ENCODE measurements around the gene ERCC2. TPM values are rescaled to one million over a fixed set of nuclear protein-coding genes. Genes with fewer than 3 reads are reported as not detected.
"Not testable (repeated sequence)": the region's sequence is repeated elsewhere in the genome, so short reads cannot be mapped to it uniquely, and the experiment has no call there.

Gene ERCC2
- total RNA-seq, 1 donor, result 4.2 TPM

- H3K4me1 ChIP-seq (ENCODE audit: insufficient read depth, low read length), result no peaks in the 10 kb centered on the region
- no peak overlapping the region for H3K4me3 ChIP-seq (ENCODE audit: low read length)
- H3K9me3 ChIP-seq (ENCODE audit: low read depth, low read length), result no peaks in the 10 kb centered on the region
- no peaks in the 10 kb centered on the region for H3K27me3 ChIP-seq (ENCODE audit: insufficient read depth, low read length)
These were observed 55.1 kb downstream of the ERCC2 start for GRCh38 chr19:45315304-45315703.

GRCh38 chr19:45314708-45315245 is 55.6 kb downstream of the ERCC2 start:
- Histone ChIP-seq H3K4me1 (ENCODE audit: insufficient read depth, low read length) (no peaks in the 10 kb centered on the region), H3K27me3 (ENCODE audit: insufficient read depth, low read length) (no peaks in the 10 kb centered on the region), H3K4me3 (ENCODE audit: low read length) (no peak overlapping the region), H3K9me3 (ENCODE audit: low read depth, low read length) (no peaks in the 10 kb centered on the region)

- H3K27me3 ChIP-seq (ENCODE audit: insufficient read depth, low read length); H3K4me3 ChIP-seq (ENCODE audit: low read length); H3K9me3 ChIP-seq (ENCODE audit: low read depth, low read length); H3K4me1 ChIP-seq (ENCODE audit: insufficient read depth, low read length): not testable (repeated sequence)
These were observed 58.1 kb downstream of the ERCC2 start for GRCh38 chr19:45312285-45312684.

- Histone ChIP-seq H3K4me1 (ENCODE audit: insufficient read depth, low read length) (no peaks in the 10 kb centered on the region), H3K4me3 (ENCODE audit: low read length) (no peak overlapping the region), H3K27me3 (ENCODE audit: insufficient read depth, low read length) (no peaks in the 10 kb centered on the region), H3K9me3 (ENCODE audit: low read depth, low read length) (no peaks in the 10 kb centered on the region)
These were observed 58.8 kb downstream of the ERCC2 start for GRCh38 chr19:45311621-45312020.

- not testable (repeated sequence) for H3K4me3 ChIP-seq (ENCODE audit: low read length); H3K4me1 ChIP-seq (ENCODE audit: insufficient read depth, low read length); H3K27me3 ChIP-seq (ENCODE audit: insufficient read depth, low read length); H3K9me3 ChIP-seq (ENCODE audit: low read depth, low read length)
These were observed 61.1 kb downstream of the ERCC2 start for GRCh38 chr19:45309322-45309721.

- Histone ChIP-seq H3K4me1 (ENCODE audit: insufficient read depth, low read length) (no peaks in the 10 kb centered on the region), H3K27me3 (ENCODE audit: insufficient read depth, low read length) (no peaks in the 10 kb centered on the region), H3K4me3 (ENCODE audit: low read length) (no peak overlapping the region), H3K9me3 (ENCODE audit: low read depth, low read length) (no peaks in the 10 kb centered on the region)
These were observed 63.0 kb downstream of the ERCC2 start for GRCh38 chr19:45307361-45307760.

- H3K4me3 ChIP-seq (ENCODE audit: low read length), result no peak overlapping the region
- no peaks in the 10 kb centered on the region for H3K9me3 ChIP-seq (ENCODE audit: low read depth, low read length)
- H3K4me1 ChIP-seq (ENCODE audit: insufficient read depth, low read length), result no peaks in the 10 kb centered on the region
- no peaks in the 10 kb centered on the region for H3K27me3 ChIP-seq (ENCODE audit: insufficient read depth, low read length)
These were observed 63.8 kb downstream of the ERCC2 start for GRCh38 chr19:45306518-45307027.

GRCh38 chr19:45306040-45306439 is 64.3 kb downstream of the ERCC2 start:
- H3K4me1 ChIP-seq (ENCODE audit: insufficient read depth, low read length), result no peaks in the 10 kb centered on the region
- no peaks in the 10 kb centered on the region for H3K27me3 ChIP-seq (ENCODE audit: insufficient read depth, low read length)

GRCh38 chr19:45305421-45305820 is 65.0 kb downstream of the ERCC2 start:
- no peak overlapping the region for H3K4me3 ChIP-seq (ENCODE audit: low read length)
- H3K27me3 ChIP-seq (ENCODE audit: insufficient read depth, low read length), result no peaks in the 10 kb centered on the region
- no peaks in the 10 kb centered on the region for H3K9me3 ChIP-seq (ENCODE audit: low read depth, low read length)
- H3K4me1 ChIP-seq (ENCODE audit: insufficient read depth, low read length), result no peaks in the 10 kb centered on the region

More at GRCh38 chr19:45306040-45306439, 64.3 kb downstream of the ERCC2 start:
- Histone ChIP-seq H3K9me3 (ENCODE audit: low read depth, low read length) (no peaks in the 10 kb centered on the region), H3K4me3 (ENCODE audit: low read length) (no peak overlapping the region)

- no peaks in the 10 kb centered on the region for H3K4me1 ChIP-seq (ENCODE audit: insufficient read depth, low read length)
- no peaks in the 10 kb centered on the region for H3K27me3 ChIP-seq (ENCODE audit: insufficient read depth, low read length)
- no peak overlapping the region for H3K4me3 ChIP-seq (ENCODE audit: low read length)
- H3K9me3 ChIP-seq (ENCODE audit: low read depth, low read length), result no peaks in the 10 kb centered on the region
These were observed 65.4 kb downstream of the ERCC2 start for GRCh38 chr19:45305007-45305406.

GRCh38 chr19:45304141-45304926 is 66.0 kb downstream of the ERCC2 start:
- no peak overlapping the region for H3K4me3 ChIP-seq (ENCODE audit: low read length)
- no peaks in the 10 kb centered on the region for H3K27me3 ChIP-seq (ENCODE audit: insufficient read depth, low read length)
- no peaks in the 10 kb centered on the region for H3K4me1 ChIP-seq (ENCODE audit: insufficient read depth, low read length)
- H3K9me3 ChIP-seq (ENCODE audit: low read depth, low read length), result no peaks in the 10 kb centered on the region

GRCh38 chr19:45303269-45304060 is 66.9 kb downstream of the ERCC2 start:
- no peaks in the 10 kb centered on the region for H3K4me1 ChIP-seq (ENCODE audit: insufficient read depth, low read length)
- no peaks in the 10 kb centered on the region for H3K9me3 ChIP-seq (ENCODE audit: low read depth, low read length)
- H3K4me3 ChIP-seq (ENCODE audit: low read length), result no peak overlapping the region
- no peaks in the 10 kb centered on the region for H3K27me3 ChIP-seq (ENCODE audit: insufficient read depth, low read length)

GRCh38 chr19:45302416-45302815 is 68.0 kb downstream of the ERCC2 start:
- no peaks in the 10 kb centered on the region for H3K4me1 ChIP-seq (ENCODE audit: insufficient read depth, low read length)
- H3K4me3 ChIP-seq (ENCODE audit: low read length), result no peak overlapping the region
- no peaks in the 10 kb centered on the region for H3K9me3 ChIP-seq (ENCODE audit: low read depth, low read length)
- H3K27me3 ChIP-seq (ENCODE audit: insufficient read depth, low read length), result no peaks in the 10 kb centered on the region

All from mononuclear cell (primary cell).